IPS-11a (cell line): ENCODE measurements around the gene STUB1.
A peak's percentile ranks its signal among the peaks of the same experiment; 100 is the strongest.

ENCODE experiments used
- H3K4me3 ChIP-seq: one replicate; pipeline ENCODE4 v1.5.1; 2013; ENCODE audit warnings: low read depth, low read length, control low read depth

The STUB1 gene

DNA sequence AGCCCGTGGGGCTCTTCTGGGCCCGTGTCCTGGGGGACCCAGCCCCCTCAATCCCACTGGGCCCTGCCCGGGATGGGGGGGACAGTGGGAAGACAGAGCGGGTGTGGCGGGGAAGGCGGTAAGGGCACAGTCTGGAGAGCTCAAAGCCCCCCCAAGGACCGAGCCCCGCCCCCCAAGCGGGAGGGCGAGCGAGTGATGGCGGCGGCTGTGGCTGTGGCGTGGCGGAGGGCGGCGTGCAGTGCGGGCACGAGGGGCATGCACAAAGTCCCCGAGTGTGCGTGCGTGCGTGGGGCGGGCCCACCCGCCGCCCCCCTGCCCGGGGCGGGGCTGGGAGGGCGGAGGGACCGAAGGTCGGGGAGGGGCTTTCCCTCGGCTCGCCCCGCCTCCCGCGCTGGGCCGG, 13.6 kb downstream of the STUB1 start:
- H3K4me3 ChIP-seq = peak overlapping the region; percentile 14

DNA sequence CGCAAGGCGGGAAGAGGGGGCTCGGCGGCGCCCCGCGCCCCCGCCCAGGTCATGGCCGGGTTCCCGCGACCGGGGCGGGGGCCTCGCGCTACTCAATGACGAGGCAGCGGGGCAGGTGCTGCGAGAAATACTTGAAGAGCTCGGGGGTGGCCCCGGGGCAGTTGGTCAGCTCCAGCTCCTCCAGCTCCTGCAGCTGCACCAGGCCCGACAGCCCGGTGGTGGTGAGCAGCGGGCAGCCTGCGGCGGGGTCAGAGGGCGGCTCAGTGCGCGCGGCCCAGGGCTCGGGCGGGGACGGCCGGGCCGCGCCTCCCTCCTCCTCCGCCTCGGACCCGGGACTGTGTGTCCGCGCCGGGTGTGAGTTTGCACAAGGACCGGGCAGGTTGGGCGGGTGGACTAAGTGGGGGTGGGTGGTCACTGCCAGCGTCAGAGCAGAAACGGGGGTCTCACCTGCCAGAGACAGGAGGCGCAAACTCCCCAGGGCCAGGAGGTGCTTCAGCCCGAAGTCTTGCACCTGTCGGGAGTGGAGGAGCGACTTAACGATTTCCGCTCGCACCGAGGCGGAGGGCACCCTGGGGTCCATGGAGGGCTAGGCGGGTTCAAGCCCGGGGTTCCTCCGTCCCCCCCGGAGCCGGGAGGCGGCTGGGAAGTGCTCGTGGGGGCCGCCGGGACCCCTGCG, 14.1 kb downstream of the STUB1 start:
- H3K4me3 ChIP-seq = peak overlapping the region; percentile 17

DNA sequence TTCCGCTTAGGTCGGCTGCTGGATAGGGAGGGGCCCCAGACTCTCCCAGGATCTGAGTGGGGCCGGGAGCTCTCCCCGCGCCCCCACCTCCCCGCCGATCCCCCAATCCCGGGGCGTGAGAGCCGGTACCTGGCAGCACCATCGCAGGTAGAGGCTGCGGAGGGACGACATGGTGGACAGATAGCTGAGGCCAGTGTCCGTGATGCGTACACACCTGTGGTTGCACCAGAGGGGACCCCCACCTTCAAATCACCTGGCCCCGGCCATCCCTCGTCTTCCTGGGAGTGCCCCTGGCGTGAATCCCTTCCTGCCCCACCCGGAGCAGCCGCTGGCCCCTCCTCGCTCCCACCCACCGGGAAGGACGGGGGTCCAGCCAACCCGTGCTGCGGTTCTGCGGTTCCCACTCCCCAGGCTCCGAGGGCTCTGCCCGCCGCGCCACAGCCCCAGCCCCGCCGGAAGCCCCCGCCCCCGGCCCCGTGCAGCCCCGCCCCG, 14.7 kb downstream of the STUB1 start:
- peak overlapping the region; percentile 54 for H3K4me3 ChIP-seq

DNA sequence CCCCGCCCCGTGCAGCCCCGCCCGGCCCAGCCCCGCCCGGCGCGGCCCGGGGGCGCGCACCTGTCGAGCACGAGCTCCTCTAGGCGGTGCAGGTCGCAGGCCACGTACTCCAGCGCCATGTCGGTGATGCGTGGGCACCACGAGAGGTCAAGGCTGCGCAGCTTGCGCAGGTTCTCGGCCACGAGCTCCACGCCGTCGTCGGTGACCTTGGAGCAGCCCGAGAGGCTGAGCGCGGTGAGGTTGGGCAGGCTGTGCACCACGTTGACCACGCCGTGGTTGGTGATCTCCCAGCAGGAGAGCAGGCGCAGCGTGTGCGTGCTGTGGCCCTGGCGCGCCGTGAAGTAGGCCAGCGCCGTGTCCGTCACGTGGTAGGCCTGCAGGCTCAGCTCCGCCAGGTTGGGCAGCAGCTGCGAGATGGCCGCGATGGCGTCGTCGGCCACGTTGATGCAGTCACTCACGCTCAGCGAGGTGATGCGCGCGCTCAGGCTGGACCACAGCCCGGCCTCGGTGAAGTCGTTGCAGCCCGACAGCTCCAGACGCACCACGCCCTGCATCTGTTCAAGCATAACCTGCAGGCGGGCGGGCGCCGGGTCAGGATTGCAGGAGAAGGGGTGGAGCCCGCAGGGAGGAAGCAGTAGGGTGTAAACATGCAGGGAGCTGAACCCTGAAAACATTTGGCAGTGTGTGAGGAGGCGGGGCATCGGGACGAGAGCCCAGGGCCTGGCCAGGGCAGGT, 15.3 kb downstream of the STUB1 start:
- peak overlapping the region; percentile 51 for H3K4me3 ChIP-seq

DNA sequence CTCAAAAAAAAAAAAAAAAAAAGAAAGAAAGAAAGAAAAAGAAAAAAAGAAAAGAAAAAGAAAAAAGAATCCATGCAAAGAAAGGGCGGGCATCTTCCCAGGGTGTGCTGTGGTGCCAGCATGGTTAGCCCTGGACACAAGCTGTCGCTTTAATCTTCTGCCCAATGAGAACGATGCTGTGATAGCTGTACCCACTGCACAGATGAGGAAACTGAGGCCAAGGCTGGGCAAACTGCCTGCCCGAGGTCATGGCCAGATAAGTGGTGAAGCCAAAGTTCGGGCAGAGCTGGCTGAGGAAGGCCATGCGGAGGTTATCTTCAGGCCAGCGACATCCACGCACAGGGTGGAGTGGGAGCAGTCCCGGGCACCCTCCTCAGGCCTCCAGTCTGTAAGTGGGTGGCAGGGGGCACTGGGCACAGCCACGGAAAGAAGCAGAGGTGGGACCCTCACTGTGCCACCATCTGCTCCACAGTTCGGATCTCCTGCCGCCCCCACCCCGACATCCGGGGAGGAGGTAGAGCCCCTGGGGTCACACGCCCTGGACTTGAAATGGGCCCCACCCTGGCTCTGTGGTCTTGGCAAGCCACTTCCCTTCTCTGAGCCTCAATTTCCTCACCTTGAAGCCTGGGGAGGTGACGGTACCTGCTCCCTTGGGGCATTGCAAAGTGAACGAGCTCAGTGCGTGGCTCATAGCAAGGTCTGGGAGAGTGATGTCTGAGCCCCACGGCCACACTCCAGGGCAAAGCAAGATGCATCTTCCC, 18.9 kb downstream of the STUB1 start:
- H3K4me3 ChIP-seq = no peak overlapping the region

DNA sequence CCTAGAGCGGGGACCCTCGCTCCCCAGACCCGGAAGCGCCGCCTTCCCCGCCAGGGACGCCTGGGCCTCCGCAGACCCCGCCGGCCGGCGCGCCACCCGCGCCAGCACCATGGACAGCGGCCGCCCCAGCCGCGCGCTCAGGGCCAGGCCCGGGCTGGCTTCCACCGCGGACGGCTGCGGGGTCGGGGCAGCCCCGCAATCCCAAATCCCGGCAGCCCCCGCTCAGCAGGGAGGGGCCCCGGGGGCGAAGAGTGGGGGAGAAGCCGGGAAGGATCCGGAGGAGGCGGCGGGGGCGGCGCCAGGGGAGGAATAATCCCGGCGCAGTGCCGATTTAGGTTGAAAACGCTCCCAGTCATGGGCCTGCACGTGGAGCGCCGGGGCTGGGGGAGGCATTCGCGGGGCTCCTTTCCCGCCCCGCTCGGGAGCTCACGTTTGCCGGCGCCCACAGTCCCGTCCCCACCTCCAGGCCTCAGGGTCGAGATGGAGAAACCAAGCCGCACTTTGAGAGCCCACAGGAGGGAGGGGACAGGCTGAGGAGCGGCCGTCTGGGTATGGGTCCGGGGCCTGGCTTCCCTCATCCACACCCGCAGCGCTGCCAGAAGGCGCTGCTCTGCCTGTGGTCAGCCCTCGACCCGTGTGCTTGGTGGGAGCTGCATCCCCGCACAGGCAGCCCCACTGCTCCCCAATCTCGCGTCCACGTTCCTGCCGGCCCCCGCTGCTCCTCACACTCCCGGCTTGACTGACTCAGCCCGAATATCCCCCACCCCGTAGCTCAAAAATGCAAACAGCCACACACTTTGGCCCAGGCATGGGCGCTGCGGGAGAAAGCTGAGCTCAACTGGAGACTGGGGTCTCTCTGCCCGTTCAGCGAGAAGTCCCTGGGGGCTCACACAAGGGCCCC, 20.7 kb downstream of the STUB1 start:
- H3K4me3 ChIP-seq = no peak overlapping the region

DNA sequence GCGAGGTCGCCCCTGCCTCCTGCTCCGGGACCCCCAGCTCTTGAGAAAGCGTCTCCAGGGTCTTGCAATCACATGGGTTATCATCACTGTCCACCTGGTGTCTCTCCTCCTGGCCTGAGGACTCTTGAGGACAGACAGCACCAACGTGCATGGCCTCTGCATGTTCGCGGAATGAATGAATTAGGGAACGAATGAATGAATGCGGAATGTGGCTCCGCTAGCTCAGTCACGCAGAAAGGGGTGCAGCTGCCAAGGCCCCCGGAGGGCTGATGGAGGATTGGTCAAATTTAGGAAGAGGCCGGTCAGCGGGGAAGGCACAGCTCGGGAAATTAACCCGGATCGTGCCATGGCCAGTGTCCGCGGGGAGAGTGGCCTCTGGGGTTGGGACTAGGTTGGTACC, 22.1 kb downstream of the STUB1 start:
- H3K4me3 ChIP-seq = no peak overlapping the region

DNA sequence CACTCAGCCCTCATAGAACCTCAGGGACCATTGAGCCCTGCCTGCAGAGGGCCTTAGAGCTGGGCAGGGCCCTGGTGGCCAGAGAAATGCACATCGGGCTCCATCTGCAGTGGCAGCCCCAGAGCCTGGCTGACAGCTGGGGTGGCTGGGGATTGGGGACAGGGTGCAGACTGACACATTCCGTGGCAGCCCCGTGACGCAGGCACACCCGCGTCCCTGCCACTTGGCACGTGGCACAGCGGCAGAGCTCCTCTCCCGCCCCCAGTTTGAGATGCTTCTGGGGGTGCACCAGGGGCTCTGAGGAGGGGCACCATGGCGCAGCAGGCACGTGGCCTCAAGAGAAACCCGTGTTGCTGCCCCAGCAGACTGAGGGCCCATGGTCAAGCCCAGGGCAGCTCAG, 23.2 kb downstream of the STUB1 start:
- H3K4me3 ChIP-seq = no peak overlapping the region

DNA sequence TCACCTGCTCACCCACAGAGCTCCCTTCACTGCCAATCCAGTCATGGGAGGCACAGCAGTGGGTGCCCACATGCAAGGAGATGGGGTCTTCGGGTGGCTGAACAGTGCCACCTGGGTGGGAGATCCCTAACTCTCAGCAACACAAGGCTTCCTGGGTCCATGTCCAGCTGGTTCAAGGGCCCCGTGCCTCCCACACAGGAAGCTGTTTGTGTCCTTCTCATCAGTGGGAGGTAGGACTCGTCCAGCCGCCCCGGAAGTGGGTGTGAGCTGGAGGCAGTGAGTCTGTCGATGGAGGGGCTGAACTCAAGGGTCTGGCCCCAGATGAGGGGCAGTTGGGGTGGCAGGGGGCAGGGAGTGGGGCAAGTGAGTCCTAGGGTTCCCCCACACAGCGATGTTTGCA, 23.8 kb downstream of the STUB1 start:
- no peak overlapping the region for H3K4me3 ChIP-seq

DNA sequence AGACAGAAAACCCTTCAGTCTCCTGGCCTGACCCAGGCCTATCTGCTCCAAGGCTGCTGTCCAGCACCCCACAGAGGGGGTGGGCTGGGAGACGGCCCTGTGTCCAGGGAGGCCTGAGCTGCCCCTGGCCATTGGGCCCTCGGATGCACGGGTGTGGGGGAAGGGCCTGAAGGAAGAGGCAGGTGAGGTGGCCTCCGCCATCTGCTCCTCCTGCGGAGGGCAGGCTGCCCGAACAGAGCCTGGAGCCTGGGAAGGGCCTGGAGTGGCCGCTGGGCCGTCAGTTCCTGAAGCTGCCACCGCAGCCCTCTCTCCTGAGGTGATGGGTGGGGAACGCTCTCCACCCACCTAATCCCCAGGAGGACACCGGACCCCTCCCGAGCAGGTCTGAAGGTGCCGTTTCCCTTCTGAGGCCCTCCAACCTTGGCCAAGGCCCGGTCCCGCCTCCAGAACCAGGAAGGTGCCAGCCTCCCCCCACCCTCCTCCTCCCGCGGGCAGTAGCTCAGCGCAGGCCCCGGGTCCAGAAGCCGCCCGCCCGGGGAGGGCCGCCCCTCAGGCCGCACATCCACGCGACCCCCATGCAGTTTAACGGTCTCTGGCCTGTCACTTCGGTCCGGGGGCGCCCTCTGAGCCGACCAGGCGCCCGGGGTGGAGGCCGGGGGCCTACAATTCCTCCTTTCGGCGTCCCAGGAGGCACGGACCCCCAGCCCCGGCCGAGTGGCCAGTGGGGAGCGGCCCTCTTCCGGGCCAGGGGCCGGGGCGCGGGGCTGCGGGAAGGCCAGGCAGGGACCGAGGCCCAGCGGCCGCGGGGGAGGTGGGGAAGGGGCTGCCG, 24.6 kb downstream of the STUB1 start:
- H3K4me3 ChIP-seq = no peak overlapping the region

DNA sequence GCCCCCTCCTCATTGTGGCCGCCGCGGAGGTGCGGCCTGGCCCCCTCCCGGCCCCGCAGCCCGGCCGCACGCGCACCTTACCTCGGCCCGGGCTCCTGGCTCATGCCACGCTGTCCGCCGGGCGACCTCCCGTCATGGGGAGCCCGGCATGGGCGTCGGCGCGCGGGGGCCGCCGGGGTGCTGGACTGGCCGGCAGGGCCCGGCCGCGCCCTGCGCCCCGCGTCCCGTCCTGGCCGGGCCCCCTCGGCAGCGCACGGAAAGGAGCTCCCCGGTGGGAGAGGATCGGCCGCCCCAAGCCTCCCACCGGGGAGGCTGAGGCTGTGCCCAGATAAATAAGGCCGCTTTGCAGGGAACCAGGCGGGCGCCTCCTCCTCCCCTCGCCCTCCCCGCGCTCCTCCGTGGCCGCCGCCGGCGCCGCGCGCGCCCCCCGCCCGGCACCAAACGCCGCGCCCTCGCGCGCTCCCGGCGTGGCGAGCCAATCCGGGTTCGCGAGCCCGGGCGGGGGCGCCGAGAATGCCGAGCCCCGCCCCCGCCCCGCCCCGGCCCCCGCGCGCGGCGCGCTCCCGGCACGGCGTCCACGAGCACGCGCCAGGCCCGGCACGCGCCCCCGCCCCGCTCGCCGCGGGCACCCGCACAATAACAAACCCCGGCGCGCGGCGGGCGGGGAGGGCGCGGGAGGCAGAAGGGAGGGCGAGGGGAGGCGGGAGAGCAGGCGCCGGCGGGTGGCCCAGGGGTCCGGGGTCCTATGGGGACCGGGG, 25.4 kb downstream of the STUB1 start, which contains the start of gene FBXL16:
Gene FBXL16, minus strand, starts transcription at position 371 of the 758 bp plus-strand sequence. CDS start 8,396 bp downstream, outside the sequence.
- H3K4me3 ChIP-seq = peak within 1 kb of the TSS; percentile 35

DNA sequence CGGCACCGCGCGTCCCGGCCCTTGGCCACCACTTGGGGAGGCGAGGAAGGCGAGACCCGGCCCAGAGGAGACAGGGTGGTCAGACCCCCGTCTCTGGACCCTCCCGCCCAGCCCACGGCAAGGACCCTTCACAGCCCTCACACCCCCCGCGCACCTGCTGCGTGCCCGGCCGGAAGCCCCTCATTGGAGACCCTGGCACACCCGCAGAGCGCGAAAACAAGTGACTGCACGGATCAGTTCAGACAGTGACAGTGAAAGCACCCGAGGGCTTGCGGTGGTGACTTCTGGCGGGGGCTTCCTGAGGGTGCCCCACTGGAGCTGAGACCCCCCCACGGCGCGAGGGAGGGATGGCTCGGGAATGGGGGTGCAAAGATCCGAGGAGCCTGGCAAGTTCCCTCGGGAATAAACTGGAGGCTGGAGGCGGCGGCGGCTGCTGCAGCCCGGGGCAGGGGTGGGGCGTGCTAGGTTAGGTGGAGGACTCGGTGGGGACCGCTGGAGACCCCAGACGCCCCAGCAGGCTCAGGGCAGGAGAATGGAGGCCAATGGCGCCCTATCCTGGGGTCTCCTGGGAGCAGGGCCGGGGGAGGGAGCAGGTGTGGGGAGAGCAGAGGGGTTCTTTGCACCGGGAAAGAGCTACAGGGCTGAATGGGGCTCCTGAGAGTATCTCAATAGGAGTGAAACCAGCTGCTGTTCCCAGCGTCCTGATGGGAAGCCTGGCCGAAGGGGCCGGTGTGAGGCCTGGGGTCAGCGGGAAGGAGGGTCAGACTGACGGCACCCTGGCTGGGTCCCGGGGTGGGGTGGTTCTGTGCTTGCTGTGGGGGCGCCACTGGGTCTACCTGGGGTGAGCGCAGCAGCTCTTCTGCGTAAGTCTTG, 26.2 kb downstream of the STUB1 start:
- peak overlapping the region; percentile 35 for H3K4me3 ChIP-seq

DNA sequence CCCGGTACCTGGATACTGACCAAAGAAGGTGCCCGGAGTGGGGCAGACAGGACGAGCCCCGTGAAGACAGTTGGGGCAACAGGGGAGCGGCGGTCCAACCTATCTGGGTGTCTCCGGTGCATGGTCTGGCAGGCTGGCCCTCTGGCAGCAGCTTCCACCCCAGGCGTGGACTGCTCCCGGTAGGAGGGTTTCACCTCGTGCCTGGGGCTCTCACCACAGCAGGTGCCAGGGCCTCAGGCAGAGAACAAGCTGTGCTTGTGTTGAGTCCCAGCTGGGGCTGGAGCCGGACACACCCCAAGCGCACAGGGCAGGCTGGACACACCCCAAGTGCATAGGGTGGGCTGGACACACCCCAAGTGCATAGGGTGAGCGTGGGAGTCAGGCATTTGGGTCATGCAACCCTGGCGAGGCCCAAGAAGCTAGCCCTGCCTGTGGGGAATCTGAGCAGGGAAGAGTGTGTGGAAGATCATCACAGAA, 26.9 kb downstream of the STUB1 start:
- no peak overlapping the region for H3K4me3 ChIP-seq

DNA sequence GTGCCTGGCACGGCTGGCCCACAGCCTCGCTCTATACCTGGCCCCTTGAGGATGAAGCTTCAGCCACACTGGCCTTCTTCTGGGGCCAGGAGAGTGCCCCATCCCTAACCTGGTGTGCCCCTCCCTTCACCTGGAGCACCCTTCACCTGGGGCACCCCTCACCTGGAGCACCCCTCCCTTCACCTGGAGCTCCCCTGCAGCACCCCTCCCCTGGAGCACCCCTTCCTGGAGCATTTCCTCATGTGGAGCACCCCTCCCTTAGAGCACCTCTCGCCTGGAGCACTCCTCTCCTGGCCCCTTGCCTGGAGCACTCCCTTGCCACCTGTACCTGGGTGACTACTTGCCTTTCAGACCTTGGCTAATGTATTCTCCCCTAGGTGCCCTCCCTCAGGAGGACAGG, 27.8 kb downstream of the STUB1 start:
- no peak overlapping the region for H3K4me3 ChIP-seq

DNA sequence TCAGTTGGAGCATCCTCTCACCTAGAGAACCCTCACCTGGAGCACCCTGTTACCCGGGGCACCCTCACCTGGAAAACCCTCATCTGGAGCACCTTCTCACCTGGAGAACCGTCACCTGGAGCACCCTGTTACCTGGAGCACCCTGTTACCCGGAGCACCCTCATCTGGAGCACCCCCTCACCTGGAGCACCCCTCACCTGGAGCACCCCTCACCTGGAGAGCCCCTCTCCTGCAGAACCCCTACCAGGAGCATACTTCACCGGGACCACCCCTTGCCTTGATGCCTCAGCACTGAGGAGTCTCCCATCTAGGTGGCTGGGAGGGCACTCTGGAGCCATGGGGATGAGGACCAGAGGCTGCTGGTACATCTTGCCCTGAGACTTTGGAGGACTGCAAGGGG, 28.7 kb downstream of the STUB1 start:
- H3K4me3 ChIP-seq = no peak overlapping the region

DNA sequence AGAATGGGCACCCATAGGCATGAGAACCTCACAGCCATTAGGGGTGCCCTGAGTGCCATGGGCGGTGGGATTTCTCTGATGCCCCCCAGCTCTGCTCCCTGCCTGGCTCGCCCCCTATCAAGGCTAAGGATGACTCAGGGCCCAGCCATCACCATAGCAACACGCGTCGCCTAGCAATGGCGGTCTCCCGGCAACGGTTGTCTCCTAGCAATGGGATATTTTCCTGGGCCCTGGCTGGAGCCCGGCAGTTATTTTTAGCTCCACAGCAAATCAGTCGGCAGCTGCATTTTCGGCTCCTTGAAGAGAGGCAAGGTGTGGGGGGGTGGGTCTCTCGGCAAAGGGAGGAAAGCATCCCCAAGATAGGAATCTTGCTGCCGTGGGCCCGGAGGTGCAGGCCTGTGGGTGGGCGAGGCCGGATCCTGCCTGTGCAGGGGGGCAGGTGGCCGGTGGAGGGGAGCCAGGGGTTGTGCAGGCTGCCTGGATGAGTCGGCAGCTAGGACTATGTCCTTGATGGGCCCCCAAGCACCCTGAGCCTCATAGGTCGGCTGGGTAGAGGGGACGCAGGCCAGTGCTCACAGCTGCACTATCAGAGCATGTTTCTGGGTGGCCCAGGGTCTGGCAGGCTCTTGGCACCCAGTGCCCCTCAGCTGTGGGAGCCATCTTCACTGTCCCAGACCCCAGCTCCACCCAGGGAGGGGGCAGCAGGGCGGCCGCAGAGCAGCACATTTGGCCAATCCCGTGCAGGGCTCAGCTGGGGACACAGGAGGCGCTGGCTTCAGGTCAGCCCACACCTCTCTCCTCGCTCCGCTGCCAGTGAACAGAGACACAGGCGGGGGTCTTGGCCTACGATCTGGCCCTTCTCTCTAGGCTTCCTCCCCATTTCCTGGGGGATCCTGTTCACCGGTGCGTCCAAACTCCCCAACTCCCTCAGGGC, 29.6 kb downstream of the STUB1 start:
- no peak overlapping the region for H3K4me3 ChIP-seq
